HG03159 (cell line): ENCODE results near the gene DHDDS.
"Not testable (repeated sequence)": the region's sequence is repeated elsewhere in the genome, so short reads cannot be mapped to it uniquely, and the experiment has no call there.

ENCODE experiments used
- ATAC-seq: cut with Tn5 transposase; IDR thresholded peaks from one replicate; pipeline ENCODE4 v1.9.1; 2021; ENCODE audit warnings: mild to moderate bottlenecking, moderate library complexity; ENCODE audit not compliant: unreplicated experiment

Gene DHDDS, protein sequence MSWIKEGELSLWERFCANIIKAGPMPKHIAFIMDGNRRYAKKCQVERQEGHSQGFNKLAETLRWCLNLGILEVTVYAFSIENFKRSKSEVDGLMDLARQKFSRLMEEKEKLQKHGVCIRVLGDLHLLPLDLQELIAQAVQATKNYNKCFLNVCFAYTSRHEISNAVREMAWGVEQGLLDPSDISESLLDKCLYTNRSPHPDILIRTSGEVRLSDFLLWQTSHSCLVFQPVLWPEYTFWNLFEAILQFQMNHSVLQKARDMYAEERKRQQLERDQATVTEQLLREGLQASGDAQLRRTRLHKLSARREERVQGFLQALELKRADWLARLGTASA

GRCh38 chr1:26431979-26432695, at the start of gene DHDDS:
Gene DHDDS, plus strand, starts transcription at chr1:26432321. Its CDS starts 625 bp downstream, at chr1:26432946.
- peak; percentile 92 for ATAC-seq

- ATAC-seq, result no peak
Observed at GRCh38 chr1:26384076-26384475, 48.0 kb upstream of the DHDDS start.

GRCh38 chr1:26385063-26385462, 47.1 kb upstream of the DHDDS start:
- ATAC-seq, result not testable (repeated sequence)

DNA sequence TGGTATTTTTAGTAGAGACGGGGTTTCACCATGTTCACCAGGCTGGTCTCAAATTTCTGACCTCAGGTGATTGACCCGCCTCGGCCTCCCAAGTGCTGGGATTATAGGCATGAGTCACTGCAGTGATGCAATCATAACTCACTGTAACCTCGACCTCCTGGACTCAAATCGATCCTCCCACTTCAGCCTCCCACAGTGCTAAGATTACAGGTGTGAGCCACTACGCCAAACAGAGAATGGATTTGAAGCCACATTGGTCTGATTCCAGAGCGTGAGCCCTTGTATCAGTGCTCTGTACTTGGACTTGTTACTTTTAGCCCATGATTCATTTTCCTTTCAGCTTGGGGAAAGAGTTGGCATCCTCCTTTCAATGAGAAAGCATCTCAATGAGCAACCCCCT, 44.7 kb upstream of the DHDDS start:
- no peak for ATAC-seq

DNA sequence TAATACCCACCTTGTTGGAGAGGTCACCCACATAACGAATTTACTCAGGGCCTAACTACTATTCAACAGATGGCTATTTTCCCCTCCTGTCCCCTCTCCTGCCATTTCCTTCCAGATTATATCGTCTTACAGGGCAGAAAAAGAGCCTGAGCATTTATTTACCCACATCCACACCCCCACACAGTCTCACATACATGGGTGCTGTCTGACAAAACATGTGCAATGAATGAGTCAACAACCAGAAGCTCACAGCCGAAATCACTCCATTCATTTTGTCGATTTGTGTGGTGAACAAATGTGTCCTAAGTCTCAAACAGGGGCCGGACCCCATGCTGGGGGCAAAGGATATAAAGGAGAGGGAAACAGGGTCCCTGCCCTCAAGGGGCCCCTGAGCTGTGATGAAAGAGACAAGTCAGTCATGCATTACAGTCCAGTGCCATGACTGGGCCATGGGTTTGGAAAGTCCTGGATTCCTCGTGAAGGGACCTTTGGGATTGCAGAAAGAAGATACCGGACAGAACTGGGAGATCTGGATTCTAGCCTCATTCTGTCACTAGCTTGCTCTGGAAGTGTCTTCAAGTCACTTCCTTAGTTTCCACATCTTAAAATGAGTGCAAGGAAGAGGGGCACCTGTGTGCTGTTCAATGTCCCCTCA, 43.2 kb upstream of the DHDDS start:
- ATAC-seq, result no peak

- ATAC-seq, result no peak
Observed at GRCh38 chr1:26389604-26390247, 42.4 kb upstream of the DHDDS start.

DNA sequence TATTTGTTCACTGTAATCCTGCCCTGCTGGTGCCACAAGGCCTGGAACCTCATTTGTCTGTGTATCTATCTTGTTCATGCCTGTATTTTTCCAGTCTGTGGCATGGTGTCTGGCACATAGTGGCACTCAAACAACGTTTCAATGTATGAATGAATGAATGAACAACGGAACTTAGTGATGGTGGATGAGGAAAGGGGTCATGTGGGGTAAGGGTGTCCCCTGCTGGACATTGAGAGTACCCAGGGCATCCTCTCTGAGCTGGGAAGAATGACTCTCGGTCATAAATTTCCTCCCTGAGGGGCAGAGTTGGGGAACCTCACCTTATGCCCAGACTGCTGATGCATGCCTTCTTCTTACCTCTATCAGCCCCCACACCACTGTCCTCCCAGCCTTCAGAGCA, 40.7 kb upstream of the DHDDS start:
- no peak for ATAC-seq

DNA sequence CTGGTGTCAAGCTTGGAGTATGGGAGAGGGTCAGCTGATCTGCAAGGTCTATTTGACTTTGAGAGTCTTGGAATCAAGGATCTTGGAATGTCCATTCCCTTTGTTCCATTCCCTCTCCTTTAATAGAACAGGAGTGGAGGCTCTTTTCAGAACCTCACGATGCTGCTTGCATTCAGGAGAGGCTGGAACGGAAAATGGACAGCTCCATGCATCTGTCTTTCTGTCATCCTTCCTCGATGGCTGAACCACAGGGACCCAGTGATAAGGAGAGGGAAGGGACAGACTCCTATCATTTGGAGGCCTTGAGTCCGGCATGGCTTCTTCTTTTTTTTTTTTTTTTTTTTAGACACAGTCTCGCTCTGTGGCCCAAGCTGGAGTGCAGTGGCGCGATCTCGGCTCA, 36.4 kb upstream of the DHDDS start:
- no peak for ATAC-seq

GRCh38 chr1:26399034-26399433, 33.1 kb upstream of the DHDDS start:
- ATAC-seq, result no peak

DNA sequence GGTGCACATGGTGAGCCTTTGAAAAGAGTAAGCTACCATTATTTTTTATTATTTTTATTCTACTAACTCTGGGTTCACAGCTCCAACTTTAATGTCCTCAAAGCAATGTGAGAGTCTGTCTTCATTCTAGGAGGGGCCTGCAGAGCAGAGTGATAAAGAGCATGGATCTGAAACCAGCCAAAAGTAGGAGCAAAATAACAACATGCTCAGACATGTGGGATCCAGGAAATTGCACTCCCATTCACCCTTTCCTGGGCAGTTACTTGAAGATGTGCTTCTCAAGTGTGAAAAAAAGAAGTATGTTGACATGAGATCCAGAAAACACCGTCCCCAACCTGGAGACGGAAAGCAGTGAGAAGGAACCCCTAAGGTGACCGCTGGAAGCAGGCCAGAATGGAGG, 30.2 kb upstream of the DHDDS start:
- no peak for ATAC-seq

- no peak for ATAC-seq
Observed at GRCh38 chr1:26403656-26404055, 28.5 kb upstream of the DHDDS start.

GRCh38 chr1:26404641-26405040, 27.5 kb upstream of the DHDDS start:
- ATAC-seq, result no peak

GRCh38 chr1:26405281-26405915, 26.7 kb upstream of the DHDDS start:
- no peak for ATAC-seq

DNA sequence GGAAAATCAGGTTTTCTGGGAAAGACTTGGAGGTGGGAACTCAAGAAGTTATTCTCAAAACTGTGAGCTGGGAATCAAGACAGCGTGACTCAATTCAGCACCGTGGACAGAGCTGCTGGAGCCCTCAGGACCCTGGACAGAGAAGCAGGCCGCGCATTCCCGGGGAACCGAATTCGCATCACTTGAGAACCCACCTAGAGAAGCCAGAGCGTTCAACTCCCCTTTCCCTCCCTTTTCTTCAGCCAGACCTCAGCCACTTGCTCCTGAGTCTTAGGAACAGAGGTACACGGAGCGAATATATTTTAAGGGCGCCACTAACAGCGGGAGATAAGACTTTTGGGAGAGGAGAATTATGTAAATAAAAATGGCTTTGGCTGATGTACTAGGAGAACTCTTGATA, 23.5 kb upstream of the DHDDS start:
- no peak for ATAC-seq

DNA sequence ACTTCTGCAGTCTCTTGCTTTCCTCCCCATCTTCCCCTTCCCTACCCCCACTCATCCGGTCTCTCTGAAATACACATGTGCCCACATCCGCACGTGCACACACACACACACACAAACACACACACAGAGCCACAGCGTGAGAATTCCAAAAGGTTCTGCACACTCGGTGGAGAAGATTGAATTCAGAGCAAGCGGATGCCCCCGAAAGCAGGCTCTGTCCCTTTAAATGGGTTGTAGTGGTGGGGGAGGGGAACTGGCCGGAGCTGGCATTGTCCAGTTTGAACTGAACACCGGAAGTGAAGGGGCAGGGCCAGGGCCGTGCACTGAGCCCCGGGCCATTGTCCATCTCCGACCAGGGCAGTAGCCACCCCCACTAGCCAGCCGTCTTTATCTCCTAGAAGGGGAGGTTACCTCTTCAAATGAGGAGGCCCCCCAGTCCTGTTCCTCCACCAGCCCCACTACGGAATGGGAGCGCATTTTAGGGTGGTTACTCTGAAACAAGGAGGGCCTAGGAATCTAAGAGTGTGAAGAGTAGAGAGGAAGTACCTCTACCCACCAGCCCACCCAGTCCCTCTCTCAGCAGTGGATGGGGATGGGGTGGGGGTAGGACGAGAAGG, 22.8 kb upstream of the DHDDS start:
- ATAC-seq, result no peak

DNA sequence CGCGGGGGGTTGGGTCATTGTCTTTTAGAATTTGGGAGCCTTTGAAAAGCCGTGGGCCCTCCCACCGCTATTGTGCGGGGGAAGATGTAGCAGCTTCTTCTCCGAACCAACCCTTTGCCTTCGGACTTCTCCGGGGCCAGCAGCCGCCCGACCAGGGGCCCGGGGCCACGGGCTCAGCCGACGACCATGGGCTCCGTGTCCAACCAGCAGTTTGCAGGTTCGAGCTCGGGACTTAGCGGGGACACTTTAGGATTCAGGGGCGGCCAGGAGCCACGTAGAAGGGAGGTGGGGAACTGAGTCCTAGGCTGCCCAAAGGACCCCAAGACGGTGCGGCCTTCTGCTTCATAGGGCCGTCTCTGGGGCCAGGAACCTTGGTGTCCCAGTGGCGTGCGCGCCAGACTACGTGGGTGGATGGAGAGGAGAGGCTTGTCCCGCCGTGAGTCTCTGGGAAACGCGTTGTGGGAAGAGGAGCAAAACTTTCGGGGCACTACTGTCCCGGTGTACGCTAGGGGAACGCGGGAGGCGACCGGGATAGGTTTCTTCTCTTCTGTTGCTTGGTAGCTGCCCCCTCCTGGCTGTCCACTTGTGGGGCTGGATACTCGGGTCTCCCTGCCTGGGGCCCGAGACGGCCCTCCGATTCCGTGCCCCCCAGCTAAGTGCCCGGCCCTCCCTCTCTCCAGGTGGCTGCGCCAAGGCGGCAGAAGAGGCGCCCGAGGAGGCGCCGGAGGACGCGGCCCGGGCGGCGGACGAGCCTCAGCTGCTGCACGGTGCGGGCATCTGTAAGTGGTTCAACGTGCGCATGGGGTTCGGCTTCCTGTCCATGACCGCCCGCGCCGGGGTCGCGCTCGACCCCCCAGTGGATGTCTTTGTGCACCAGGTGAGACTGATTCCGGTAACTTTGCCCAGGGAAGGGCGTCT, 21.2 kb upstream of the DHDDS start, which contains the start of gene LIN28A:
Gene LIN28A, plus strand, starts transcription at position 112 of the 918 bp plus-strand sequence. Its CDS starts 75 bp downstream, at position 187.
- no peak for ATAC-seq

DNA sequence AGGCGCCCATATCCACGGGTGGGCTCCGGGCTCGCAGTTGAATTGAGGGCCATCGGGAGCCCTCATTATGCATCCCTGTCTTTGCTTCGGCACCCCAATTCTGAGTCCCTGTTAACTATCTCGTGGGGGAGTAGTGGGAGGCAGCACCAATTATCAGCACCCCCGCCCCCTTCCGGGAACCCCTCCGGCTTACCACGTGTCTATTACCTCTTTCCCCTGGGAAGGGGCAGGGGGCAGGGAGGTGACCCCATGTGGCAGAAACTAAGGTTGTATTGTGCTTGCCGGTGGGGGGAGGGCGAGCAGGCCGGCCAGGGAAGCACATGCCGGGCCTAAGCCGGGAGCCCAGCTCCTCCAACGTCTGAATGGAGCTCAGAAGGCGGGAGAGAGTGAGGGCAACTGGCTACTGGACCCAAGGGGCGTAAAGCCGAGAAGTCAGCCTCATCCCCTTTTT, 20.5 kb upstream of the DHDDS start:
- ATAC-seq, result no peak

DNA sequence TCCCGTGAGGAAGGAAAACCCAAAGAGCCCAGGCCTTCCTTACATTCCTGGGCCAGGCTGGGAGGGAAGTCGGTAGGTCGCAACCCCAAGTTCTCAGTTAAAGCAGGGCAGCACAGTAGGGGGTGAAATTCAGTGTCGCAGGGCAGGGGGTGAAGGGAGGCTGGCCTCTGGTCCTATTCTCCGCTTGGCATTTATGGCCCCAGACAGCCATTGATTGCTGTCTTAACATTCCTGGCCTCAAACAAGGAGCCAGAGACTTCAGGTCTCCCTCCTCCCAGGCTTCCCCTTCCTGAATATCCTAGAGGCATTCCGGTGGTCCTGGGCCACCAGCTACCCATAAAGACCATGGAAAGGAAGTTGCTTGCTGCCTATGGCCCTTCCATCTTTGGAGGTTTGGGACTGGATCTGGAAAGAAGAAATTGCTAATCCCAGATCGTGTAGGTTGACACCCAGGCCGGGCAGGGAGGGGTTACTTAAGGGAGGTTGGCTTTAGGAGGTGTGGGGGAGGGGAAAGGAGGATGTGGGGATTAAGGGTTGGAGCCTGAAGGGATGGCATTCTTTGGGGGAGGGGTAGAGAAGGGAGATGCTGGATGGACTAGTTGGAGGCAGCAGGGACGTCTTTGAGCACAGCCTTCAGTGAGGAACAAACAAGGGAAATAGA, 19.8 kb upstream of the DHDDS start:
- no peak for ATAC-seq

DNA sequence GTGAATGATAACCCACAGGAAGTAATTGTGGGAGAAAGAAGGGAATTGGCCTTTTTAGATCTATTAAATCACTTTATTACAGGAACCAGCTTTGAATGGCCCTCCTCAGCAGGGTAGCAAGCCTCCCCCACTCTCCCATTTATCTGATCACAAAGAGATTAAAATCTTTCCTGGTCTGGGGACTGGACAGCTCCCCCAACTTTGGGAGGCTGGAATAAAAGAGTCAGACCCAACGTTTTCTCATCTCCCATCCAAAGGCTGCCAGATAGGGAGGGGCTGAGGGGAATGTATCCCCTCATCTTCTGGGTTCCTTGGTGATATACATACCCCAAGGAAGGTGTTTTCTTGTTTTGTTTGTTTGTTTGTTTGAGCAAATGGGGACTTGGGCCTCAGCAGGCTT, 19.1 kb upstream of the DHDDS start:
- no peak for ATAC-seq
